Karpas-422 (cell line): ENCODE results near the gene ADAMTSL1. TPM values are rescaled to one million over a fixed set of nuclear protein-coding genes. Genes with fewer than 3 reads are reported as not detected.

Experiments
- DNase-seq: peaks from one replicate; pipeline ENCODE4 v3.0.0-alpha.2; 2015
- H2AFZ ChIP-seq: fragments of 200-600 bp; sonication (generic); 2 replicates; pipeline ENCODE4 v1.6.1; 2014; ENCODE audit warnings: antibody characterized with exemption, low read length, mixed read lengths
- H3K27ac ChIP-seq: fragments of 200-600 bp; sonication (generic); 2 replicates; pipeline ENCODE4 v1.5.1; 2014; ENCODE audit warnings: mild to moderate bottlenecking, low read length, moderate library complexity
- H3K27me3 ChIP-seq: fragments of 200-600 bp; sonication (generic); 2 replicates; pipeline ENCODE4 v1.6.1; 2014; ENCODE audit warnings: low read length, mixed read lengths
- H3K36me3 ChIP-seq: fragments of 200-600 bp; sonication (generic); 2 replicates; pipeline ENCODE4 v1.6.1; 2014; ENCODE audit warnings: low read length, mixed read lengths; ENCODE audit not compliant: insufficient read depth
- H3K4me1 ChIP-seq: fragments of 200-600 bp; sonication (generic); 2 replicates; pipeline ENCODE4 v1.6.1; 2014; ENCODE audit warnings: mild to moderate bottlenecking, low read length, mixed read lengths
- H3K4me2 ChIP-seq: fragments of 200-600 bp; sonication (generic); 2 replicates; pipeline ENCODE4 v1.6.1; 2014; ENCODE audit warnings: low read length, low read depth, mild to moderate bottlenecking; ENCODE audit not compliant: poor library complexity, severe bottlenecking
- H3K4me3 ChIP-seq: fragments of 200-600 bp; sonication (generic); 2 replicates; pipeline ENCODE4 v1.5.1; 2014; ENCODE audit warnings: mild to moderate bottlenecking, antibody characterized with exemption, low read length, mixed read lengths
- H3K79me2 ChIP-seq: fragments of 200-600 bp; sonication (generic); 2 replicates; pipeline ENCODE4 v1.6.1; 2014; ENCODE audit warnings: mild to moderate bottlenecking, low read length, mixed read lengths
- H3K9ac ChIP-seq: fragments of 200-600 bp; sonication (generic); 2 replicates; pipeline ENCODE4 v1.6.0; 2014; ENCODE audit warnings: low read length
- H3K9me2 ChIP-seq: fragments of 200-600 bp; sonication (generic), shearing (Covaris generic); replicated peaks from 2 replicates; pipeline ENCODE4 v1.6.0; 2014; ENCODE audit warnings: mild to moderate bottlenecking, low read length, moderate library complexity; ENCODE audit not compliant: insufficient read depth
- H3K9me3 ChIP-seq: fragments of 300-700, 200-600 bp; sonication (generic); 2 replicates; pipeline ENCODE4 v1.6.1; 2014; ENCODE audit warnings: low read length, mixed read lengths
- H4K20me1 ChIP-seq: fragments of 200-600 bp; sonication (generic); 2 replicates; pipeline ENCODE4 v1.6.1; 2014; ENCODE audit warnings: mild to moderate bottlenecking, antibody characterized with exemption, low read length, low read depth; ENCODE audit not compliant: insufficient read depth
- total RNA-seq: library from RNA; depleted of rRNA; stranded (reverse); fragments of >200 nt; shearing (Covaris generic); gene quantifications from 2 replicates; pipeline ENCODE4 v1.2.3, GENCODE V29; 2014; ENCODE audit warnings: low replicate concordance

ADAMTSL1 gene
- total RNA-seq, 1 experiment from 2014 or later: 8.2 TPM

GRCh38 chr9:18766989-18767550 lies 293.1 kb downstream of the ADAMTSL1 start:
- H3K79me2 ChIP-seq: no peaks in the 10 kb centered on the region
- H3K27ac ChIP-seq: no peak overlapping the region
- H3K4me3 ChIP-seq: no peak overlapping the region
- no peak for DNase-seq
- H2AFZ ChIP-seq: no peak overlapping the region
- no peaks in the 10 kb centered on the region for H3K27me3 ChIP-seq
- H3K9ac ChIP-seq: no peak overlapping the region
- no peaks in the 10 kb centered on the region for H4K20me1 ChIP-seq
- H3K4me2 ChIP-seq: no peak overlapping the region
- H3K36me3 ChIP-seq: no peaks in the 10 kb centered on the region
- H3K9me3 ChIP-seq: no peaks in the 10 kb centered on the region
- H3K4me1 ChIP-seq: no peaks in the 10 kb centered on the region
- no peaks in the 10 kb centered on the region for H3K9me2 ChIP-seq

- Histone ChIP-seq H3K9ac (no peak overlapping the region), H3K36me3 (no peaks in the 10 kb centered on the region), H3K27me3 (no peaks in the 10 kb centered on the region), H3K79me2 (no peaks in the 10 kb centered on the region), H3K4me2 (no peak overlapping the region), H4K20me1 (no peaks in the 10 kb centered on the region), H3K4me3 (no peak overlapping the region), H3K9me2 (no peaks in the 10 kb centered on the region), H3K27ac (no peak overlapping the region), H2AFZ (no peak overlapping the region), H3K9me3 (no peaks in the 10 kb centered on the region), H3K4me1 (no peaks in the 10 kb centered on the region)
- DNase-seq: no peak
Observed at GRCh38 chr9:18768951-18769622, 295.1 kb downstream of the ADAMTSL1 start.

- DNase-seq: no peak
- H3K4me3 ChIP-seq: no peak overlapping the region
- no peaks in the 10 kb centered on the region for H3K36me3 ChIP-seq
- no peak overlapping the region for H3K9ac ChIP-seq
- no peaks in the 10 kb centered on the region for H3K9me2 ChIP-seq
- no peaks in the 10 kb centered on the region for H3K27me3 ChIP-seq
- H2AFZ ChIP-seq: no peak overlapping the region
- H3K27ac ChIP-seq: no peak overlapping the region
- H4K20me1 ChIP-seq: no peaks in the 10 kb centered on the region
- H3K9me3 ChIP-seq: no peaks in the 10 kb centered on the region
- no peak overlapping the region for H3K4me2 ChIP-seq
- no peaks in the 10 kb centered on the region for H3K79me2 ChIP-seq
- no peaks in the 10 kb centered on the region for H3K4me1 ChIP-seq
Observed at GRCh38 chr9:18770131-18770908, 296.4 kb downstream of the ADAMTSL1 start.

DNA sequence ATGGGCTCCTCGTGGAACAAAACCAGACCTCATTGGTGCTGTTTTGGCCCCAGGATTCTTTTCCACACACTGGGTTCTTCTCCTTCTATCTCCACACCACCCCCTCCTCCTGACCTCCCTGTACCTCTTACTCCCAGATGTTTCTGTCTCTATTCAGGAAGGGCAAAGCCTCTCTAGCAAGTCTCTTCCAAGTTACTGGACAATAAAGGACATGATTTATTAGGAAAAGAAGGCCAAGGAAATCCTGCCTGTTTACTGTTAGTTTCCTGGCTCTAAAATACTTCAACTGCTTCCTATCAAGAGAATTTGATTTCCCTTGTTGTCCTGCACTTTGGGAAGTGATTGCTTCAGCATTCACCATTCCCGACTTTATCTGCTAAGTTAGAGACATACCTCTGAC lies 297.1 kb downstream of the ADAMTSL1 start:
- Histone ChIP-seq H3K79me2 (no peaks in the 10 kb centered on the region), H4K20me1 (no peaks in the 10 kb centered on the region), H3K4me3 (no peak overlapping the region), H3K36me3 (no peaks in the 10 kb centered on the region), H3K9ac (no peak overlapping the region), H2AFZ (no peak overlapping the region), H3K4me2 (no peak overlapping the region), H3K27me3 (no peaks in the 10 kb centered on the region), H3K9me3 (no peaks in the 10 kb centered on the region), H3K27ac (no peak overlapping the region), H3K4me1 (no peaks in the 10 kb centered on the region), H3K9me2 (no peaks in the 10 kb centered on the region)
- no peak for DNase-seq

- H2AFZ ChIP-seq: no peak overlapping the region
- H3K27me3 ChIP-seq: no peaks in the 10 kb centered on the region
- no peaks in the 10 kb centered on the region for H3K79me2 ChIP-seq
- no peak overlapping the region for H3K27ac ChIP-seq
- no peaks in the 10 kb centered on the region for H3K4me1 ChIP-seq
- H3K4me3 ChIP-seq: no peak overlapping the region
- no peak overlapping the region for H3K4me2 ChIP-seq
- no peaks in the 10 kb centered on the region for H3K36me3 ChIP-seq
- H3K9me2 ChIP-seq: no peaks in the 10 kb centered on the region
- no peak overlapping the region for H3K9ac ChIP-seq
- DNase-seq: no peak
- no peaks in the 10 kb centered on the region for H3K9me3 ChIP-seq
- H4K20me1 ChIP-seq: no peaks in the 10 kb centered on the region
Observed at GRCh38 chr9:18771763-18772162, 297.8 kb downstream of the ADAMTSL1 start.

- Histone ChIP-seq H2AFZ (no peak overlapping the region), H3K9me3 (no peaks in the 10 kb centered on the region)
Observed at GRCh38 chr9:18775241-18775640, 301.3 kb downstream of the ADAMTSL1 start.

GRCh38 chr9:18775930-18776329 lies 302.0 kb downstream of the ADAMTSL1 start:
- DNase-seq: no peak
- Histone ChIP-seq H3K9ac (no peak overlapping the region), H3K4me2 (no peak overlapping the region), H4K20me1 (no peaks in the 10 kb centered on the region), H3K27me3 (no peaks in the 10 kb centered on the region), H3K79me2 (no peaks in the 10 kb centered on the region), H2AFZ (no peak overlapping the region), H3K4me1 (no peaks in the 10 kb centered on the region), H3K9me3 (no peaks in the 10 kb centered on the region), H3K9me2 (no peaks in the 10 kb centered on the region), H3K36me3 (no peaks in the 10 kb centered on the region), H3K27ac (no peak overlapping the region), H3K4me3 (no peak overlapping the region)

More at GRCh38 chr9:18775241-18775640, 301.3 kb downstream of the ADAMTSL1 start:
- Histone ChIP-seq H3K79me2 (no peaks in the 10 kb centered on the region), H4K20me1 (no peaks in the 10 kb centered on the region), H3K27me3 (no peaks in the 10 kb centered on the region), H3K9me2 (no peaks in the 10 kb centered on the region), H3K4me3 (no peak overlapping the region), H3K27ac (no peak overlapping the region), H3K9ac (no peak overlapping the region), H3K4me1 (no peaks in the 10 kb centered on the region), H3K4me2 (no peak overlapping the region), H3K36me3 (no peaks in the 10 kb centered on the region)
- DNase-seq: no peak
